ENCODE measurements around the gene S100A14. TPM values are rescaled to one million over a fixed set of nuclear protein-coding genes. Genes with fewer than 3 reads are reported as not detected.
A peak's percentile ranks its signal among the peaks of the same experiment; 100 is the strongest.

Gene S100A14
- total and polyA plus RNA-seq, 2 of the 13 experiments (the other 11 are each of a cell fraction or from before 2014, with no cell fraction given) = 1.4 to 7.7 TPM

DNA sequence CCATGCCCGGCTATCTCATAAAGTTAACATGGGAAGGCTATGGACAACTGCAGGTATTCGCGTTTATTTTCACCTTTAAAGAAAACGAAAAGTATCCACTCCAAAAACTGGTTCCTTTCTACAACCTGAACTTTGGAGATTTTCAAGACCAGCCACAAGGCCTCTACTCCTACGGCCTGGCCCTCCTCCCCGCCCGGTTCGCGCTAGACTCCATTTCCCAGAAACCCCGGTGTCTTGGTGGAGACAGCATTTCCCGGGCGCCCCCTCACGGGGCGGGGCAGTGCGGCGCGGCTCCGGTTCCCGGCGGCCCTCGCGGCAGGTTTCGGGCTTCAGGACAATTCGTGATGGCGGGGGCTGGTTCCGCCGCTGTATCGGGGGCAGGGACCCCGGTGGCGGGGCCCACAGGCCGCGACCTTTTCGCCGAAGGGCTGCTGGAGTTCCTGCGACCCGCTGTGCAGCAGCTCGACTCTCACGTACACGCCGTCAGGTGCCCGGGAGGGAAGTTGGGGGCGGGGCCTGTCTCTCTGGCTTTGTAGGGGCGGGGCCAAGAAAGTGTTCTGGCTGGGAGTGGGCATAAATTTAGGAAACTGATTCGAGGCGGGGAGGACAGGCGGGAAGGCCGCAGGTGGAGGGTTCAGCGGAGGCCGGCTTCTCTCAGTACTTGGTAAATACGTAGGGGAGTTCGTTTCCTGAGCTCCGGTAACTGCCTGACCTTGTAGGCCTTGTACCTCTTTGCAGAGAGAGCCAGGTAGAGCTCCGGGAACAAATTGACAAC lies 42.5 kb upstream of the S100A14 start, which contains the start of gene SNAPIN (continued):
- TF ChIP-seq, protein P1, sequence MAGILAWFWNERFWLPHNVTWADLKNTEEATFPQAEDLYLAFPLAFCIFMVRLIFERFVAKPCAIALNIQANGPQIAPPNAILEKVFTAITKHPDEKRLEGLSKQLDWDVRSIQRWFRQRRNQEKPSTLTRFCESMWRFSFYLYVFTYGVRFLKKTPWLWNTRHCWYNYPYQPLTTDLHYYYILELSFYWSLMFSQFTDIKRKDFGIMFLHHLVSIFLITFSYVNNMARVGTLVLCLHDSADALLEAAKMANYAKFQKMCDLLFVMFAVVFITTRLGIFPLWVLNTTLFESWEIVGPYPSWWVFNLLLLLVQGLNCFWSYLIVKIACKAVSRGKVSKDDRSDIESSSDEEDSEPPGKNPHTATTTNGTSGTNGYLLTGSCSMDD (CRISPR knock-in tag; IDR thresholded peaks at IDR 0.05) = no peak
- TF ChIP-seq ZNF337 (CRISPR knock-in tag; IDR thresholded peaks at IDR 0.05; ENCODE audit: borderline replicate concordance, low read depth) = no peak
- TF ChIP-seq, protein P2, sequence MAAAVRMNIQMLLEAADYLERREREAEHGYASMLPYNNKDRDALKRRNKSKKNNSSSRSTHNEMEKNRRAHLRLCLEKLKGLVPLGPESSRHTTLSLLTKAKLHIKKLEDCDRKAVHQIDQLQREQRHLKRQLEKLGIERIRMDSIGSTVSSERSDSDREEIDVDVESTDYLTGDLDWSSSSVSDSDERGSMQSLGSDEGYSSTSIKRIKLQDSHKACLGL (CRISPR knock-in tag; IDR thresholded peaks at IDR 0.05) = peak; percentile 68; the same call in 1 of the 2 replicates
- TF ChIP-seq TCF7L2 (IDR thresholded peaks at IDR 0.05; ENCODE audit: low read depth, low read length) = no peak
- no peak for TF ChIP-seq BRCA1 (CRISPR knock-in tag; IDR thresholded peaks at IDR 0.05)
- TF ChIP-seq ETV5 (CRISPR knock-in tag; IDR thresholded peaks at IDR 0.05; ENCODE audit: borderline replicate concordance) = no peak; the same call in 1 of the 2 replicates
- TF ChIP-seq ZNF703 (CRISPR knock-in tag; IDR thresholded peaks at IDR 0.05; ENCODE audit: borderline replicate concordance) = no peak
- TF ChIP-seq, protein P3, sequence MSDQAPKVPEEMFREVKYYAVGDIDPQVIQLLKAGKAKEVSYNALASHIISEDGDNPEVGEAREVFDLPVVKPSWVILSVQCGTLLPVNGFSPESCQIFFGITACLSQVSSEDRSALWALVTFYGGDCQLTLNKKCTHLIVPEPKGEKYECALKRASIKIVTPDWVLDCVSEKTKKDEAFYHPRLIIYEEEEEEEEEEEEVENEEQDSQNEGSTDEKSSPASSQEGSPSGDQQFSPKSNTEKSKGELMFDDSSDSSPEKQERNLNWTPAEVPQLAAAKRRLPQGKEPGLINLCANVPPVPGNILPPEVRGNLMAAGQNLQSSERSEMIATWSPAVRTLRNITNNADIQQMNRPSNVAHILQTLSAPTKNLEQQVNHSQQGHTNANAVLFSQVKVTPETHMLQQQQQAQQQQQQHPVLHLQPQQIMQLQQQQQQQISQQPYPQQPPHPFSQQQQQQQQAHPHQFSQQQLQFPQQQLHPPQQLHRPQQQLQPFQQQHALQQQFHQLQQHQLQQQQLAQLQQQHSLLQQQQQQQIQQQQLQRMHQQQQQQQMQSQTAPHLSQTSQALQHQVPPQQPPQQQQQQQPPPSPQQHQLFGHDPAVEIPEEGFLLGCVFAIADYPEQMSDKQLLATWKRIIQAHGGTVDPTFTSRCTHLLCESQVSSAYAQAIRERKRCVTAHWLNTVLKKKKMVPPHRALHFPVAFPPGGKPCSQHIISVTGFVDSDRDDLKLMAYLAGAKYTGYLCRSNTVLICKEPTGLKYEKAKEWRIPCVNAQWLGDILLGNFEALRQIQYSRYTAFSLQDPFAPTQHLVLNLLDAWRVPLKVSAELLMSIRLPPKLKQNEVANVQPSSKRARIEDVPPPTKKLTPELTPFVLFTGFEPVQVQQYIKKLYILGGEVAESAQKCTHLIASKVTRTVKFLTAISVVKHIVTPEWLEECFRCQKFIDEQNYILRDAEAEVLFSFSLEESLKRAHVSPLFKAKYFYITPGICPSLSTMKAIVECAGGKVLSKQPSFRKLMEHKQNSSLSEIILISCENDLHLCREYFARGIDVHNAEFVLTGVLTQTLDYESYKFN (CRISPR knock-in tag; conservative IDR thresholded peaks at IDR 0.05) = peak; percentile 56
- no peak for TF ChIP-seq ZNF24 (IDR thresholded peaks at IDR 0.05)
- TF ChIP-seq, protein P4, sequence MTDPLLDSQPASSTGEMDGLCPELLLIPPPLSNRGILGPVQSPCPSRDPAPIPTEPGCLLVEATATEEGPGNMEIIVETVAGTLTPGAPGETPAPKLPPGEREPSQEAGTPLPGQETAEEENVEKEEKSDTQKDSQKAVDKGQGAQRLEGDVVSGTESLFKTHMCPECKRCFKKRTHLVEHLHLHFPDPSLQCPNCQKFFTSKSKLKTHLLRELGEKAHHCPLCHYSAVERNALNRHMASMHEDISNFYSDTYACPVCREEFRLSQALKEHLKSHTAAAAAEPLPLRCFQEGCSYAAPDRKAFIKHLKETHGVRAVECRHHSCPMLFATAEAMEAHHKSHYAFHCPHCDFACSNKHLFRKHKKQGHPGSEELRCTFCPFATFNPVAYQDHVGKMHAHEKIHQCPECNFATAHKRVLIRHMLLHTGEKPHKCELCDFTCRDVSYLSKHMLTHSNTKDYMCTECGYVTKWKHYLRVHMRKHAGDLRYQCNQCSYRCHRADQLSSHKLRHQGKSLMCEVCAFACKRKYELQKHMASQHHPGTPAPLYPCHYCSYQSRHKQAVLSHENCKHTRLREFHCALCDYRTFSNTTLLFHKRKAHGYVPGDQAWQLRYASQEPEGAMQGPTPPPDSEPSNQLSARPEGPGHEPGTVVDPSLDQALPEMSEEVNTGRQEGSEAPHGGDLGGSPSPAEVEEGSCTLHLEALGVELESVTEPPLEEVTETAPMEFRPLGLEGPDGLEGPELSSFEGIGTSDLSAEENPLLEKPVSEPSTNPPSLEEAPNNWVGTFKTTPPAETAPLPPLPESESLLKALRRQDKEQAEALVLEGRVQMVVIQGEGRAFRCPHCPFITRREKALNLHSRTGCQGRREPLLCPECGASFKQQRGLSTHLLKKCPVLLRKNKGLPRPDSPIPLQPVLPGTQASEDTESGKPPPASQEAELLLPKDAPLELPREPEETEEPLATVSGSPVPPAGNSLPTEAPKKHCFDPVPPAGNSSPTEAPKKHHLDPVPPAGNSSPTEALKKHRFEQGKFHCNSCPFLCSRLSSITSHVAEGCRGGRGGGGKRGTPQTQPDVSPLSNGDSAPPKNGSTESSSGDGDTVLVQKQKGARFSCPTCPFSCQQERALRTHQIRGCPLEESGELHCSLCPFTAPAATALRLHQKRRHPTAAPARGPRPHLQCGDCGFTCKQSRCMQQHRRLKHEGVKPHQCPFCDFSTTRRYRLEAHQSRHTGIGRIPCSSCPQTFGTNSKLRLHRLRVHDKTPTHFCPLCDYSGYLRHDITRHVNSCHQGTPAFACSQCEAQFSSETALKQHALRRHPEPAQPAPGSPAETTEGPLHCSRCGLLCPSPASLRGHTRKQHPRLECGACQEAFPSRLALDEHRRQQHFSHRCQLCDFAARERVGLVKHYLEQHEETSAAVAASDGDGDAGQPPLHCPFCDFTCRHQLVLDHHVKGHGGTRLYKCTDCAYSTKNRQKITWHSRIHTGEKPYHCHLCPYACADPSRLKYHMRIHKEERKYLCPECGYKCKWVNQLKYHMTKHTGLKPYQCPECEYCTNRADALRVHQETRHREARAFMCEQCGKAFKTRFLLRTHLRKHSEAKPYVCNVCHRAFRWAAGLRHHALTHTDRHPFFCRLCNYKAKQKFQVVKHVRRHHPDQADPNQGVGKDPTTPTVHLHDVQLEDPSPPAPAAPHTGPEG (CRISPR knock-in tag; IDR thresholded peaks at IDR 0.05) = no peak
- TF ChIP-seq, protein P5, sequence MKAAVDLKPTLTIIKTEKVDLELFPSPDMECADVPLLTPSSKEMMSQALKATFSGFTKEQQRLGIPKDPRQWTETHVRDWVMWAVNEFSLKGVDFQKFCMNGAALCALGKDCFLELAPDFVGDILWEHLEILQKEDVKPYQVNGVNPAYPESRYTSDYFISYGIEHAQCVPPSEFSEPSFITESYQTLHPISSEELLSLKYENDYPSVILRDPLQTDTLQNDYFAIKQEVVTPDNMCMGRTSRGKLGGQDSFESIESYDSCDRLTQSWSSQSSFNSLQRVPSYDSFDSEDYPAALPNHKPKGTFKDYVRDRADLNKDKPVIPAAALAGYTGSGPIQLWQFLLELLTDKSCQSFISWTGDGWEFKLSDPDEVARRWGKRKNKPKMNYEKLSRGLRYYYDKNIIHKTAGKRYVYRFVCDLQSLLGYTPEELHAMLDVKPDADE (CRISPR knock-in tag; IDR thresholded peaks at IDR 0.05) = no peak
- no peak for TF ChIP-seq ZNF589 (CRISPR knock-in tag; conservative IDR thresholded peaks at IDR 0.05)
- TF ChIP-seq FOXJ3 (CRISPR knock-in tag; IDR thresholded peaks at IDR 0.05; ENCODE audit: borderline replicate concordance) = no peak
- peak; percentile 29; the same call in 1 of the 2 replicates for TF ChIP-seq NCOA2 (CRISPR knock-in tag; IDR thresholded peaks at IDR 0.05)
- peak; percentile 90 for TF ChIP-seq ZNF891 (CRISPR knock-in tag; IDR thresholded peaks at IDR 0.05)
- no peak for TF ChIP-seq ZNF720 (CRISPR knock-in tag; IDR thresholded peaks at IDR 0.05)

Data from HepG2 (cell line).